HEK293 (cell line): Measurements from ENCODE around the gene ZSWIM4.

Experiments
- YY1 ChIP-seq: fragments of 450-650 bp; formaldehyde crosslinking; IDR thresholded peaks from 2 replicates; pipeline ENCODE4 v1.5.1; 2018; ENCODE audit warnings: missing biosample characterization, missing genetic modification characterization
- ZBTB21 ChIP-seq: fragments of 450-650 bp; formaldehyde crosslinking; IDR thresholded peaks from 2 replicates; pipeline ENCODE4 v1.5.1; 2017; ENCODE audit warnings: missing biosample characterization, missing genetic modification characterization
- ZBTB7A ChIP-seq: fragments of 450-650 bp; formaldehyde crosslinking; IDR thresholded peaks from 2 replicates; pipeline ENCODE4 v1.5.1; 2016; ENCODE audit warnings: low read depth, missing biosample characterization, missing genetic modification characterization
- ZNF10 ChIP-seq: fragments of 450-650 bp; formaldehyde crosslinking; IDR thresholded peaks from 2 replicates; pipeline ENCODE4 v1.5.1; 2017; ENCODE audit warnings: missing biosample characterization, missing genetic modification characterization
- ZNF140 ChIP-seq: fragments of 450-650 bp; formaldehyde crosslinking; IDR thresholded peaks from 2 replicates; pipeline ENCODE4 v1.5.1; 2016; ENCODE audit warnings: missing biosample characterization, missing genetic modification characterization
- ZNF837 ChIP-seq: fragments of 450-650 bp; formaldehyde crosslinking; IDR thresholded peaks from 2 replicates; pipeline ENCODE4 v1.5.1; 2016; ENCODE audit warnings: missing biosample characterization, missing genetic modification characterization
- TF ChIP-seq, protein P1 (sequence below): fragments of 450-650 bp; formaldehyde crosslinking; IDR thresholded peaks from 2 replicates; pipeline ENCODE4 v1.5.1; 2016; ENCODE audit warnings: missing biosample characterization, missing genetic modification characterization
- TF ChIP-seq, protein P2 (sequence below): fragments of 450-650 bp; formaldehyde crosslinking; IDR thresholded peaks from 2 replicates; pipeline ENCODE4 v1.5.1; 2016; ENCODE audit warnings: missing biosample characterization, missing genetic modification characterization
- TF ChIP-seq, protein P3 (sequence below): fragments of 450-650 bp; formaldehyde crosslinking; IDR thresholded peaks from 2 replicates; pipeline ENCODE4 v1.5.1; 2016; ENCODE audit warnings: missing biosample characterization, missing genetic modification characterization

DNA sequence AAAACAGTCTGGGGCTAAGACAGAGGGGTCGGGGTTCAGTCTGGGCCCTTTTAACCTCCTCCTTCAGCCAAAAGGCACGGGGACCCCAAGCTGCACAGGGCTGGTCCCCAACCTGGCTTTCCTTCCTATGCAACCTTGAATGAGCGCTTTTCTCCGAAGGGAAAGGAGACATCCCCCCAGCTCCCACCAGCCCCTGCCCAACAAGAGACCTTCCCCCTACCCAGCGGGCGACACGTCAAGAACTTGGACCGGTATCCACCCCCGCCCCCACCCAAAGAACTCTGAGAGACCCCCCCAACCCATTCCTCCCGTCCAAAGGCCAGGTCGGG is 46.7 kb downstream of the ZSWIM4 start:
- TF ChIP-seq ZNF140 (tag by site-specific recombination) (no peak), ZBTB21 (tag by site-specific recombination) (no peak), ZBTB7A (tag by site-specific recombination) (no peak), ZNF10 (tag by site-specific recombination) (no peak), ZNF837 (tag by site-specific recombination) (no peak), YY1 (tag by site-specific recombination) (no peak)
- TF ChIP-seq, protein P1, sequence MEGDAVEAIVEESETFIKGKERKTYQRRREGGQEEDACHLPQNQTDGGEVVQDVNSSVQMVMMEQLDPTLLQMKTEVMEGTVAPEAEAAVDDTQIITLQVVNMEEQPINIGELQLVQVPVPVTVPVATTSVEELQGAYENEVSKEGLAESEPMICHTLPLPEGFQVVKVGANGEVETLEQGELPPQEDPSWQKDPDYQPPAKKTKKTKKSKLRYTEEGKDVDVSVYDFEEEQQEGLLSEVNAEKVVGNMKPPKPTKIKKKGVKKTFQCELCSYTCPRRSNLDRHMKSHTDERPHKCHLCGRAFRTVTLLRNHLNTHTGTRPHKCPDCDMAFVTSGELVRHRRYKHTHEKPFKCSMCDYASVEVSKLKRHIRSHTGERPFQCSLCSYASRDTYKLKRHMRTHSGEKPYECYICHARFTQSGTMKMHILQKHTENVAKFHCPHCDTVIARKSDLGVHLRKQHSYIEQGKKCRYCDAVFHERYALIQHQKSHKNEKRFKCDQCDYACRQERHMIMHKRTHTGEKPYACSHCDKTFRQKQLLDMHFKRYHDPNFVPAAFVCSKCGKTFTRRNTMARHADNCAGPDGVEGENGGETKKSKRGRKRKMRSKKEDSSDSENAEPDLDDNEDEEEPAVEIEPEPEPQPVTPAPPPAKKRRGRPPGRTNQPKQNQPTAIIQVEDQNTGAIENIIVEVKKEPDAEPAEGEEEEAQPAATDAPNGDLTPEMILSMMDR (tag by site-specific recombination) = no peak
- TF ChIP-seq, protein P2, sequence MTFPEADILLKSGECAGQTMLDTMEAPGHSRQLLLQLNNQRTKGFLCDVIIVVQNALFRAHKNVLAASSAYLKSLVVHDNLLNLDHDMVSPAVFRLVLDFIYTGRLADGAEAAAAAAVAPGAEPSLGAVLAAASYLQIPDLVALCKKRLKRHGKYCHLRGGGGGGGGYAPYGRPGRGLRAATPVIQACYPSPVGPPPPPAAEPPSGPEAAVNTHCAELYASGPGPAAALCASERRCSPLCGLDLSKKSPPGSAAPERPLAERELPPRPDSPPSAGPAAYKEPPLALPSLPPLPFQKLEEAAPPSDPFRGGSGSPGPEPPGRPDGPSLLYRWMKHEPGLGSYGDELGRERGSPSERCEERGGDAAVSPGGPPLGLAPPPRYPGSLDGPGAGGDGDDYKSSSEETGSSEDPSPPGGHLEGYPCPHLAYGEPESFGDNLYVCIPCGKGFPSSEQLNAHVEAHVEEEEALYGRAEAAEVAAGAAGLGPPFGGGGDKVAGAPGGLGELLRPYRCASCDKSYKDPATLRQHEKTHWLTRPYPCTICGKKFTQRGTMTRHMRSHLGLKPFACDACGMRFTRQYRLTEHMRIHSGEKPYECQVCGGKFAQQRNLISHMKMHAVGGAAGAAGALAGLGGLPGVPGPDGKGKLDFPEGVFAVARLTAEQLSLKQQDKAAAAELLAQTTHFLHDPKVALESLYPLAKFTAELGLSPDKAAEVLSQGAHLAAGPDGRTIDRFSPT = no peak
- TF ChIP-seq, protein P3, sequence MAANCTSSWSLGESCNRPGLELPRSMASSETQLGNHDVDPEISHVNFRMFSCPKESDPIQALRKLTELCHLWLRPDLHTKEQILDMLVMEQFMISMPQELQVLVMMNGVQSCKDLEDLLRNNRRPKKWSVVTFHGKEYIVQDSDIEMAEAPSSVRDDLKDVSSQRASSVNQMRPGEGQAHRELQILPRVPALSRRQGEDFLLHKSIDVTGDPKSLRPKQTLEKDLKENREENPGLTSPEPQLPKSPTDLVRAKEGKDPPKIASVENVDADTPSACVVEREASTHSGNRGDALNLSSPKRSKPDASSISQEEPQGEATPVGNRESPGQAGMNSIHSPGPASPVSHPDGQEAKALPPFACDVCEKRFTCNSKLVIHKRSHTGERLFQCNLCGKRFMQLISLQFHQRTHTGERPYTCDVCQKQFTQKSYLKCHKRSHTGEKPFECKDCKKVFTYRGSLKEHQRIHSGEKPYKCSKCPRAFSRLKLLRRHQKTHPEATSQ (tag by site-specific recombination) = no peak
